Dedifferentiated amniotic fluid mesenchymal stem cell (primary cell): ENCODE measurements around the gene FCHSD2.
A peak's percentile ranks its signal among the peaks of the same experiment; 100 is the strongest.
"Not testable (repeated sequence)": the region's sequence is repeated elsewhere in the genome, so short reads cannot be mapped to it uniquely, and the experiment has no call there.

Experiments
- DNase-seq: peaks from one replicate; pipeline ENCODE4 v3.0.0-alpha.2; 2016; ENCODE audit errors: extremely low spot score

Gene FCHSD2

DNA sequence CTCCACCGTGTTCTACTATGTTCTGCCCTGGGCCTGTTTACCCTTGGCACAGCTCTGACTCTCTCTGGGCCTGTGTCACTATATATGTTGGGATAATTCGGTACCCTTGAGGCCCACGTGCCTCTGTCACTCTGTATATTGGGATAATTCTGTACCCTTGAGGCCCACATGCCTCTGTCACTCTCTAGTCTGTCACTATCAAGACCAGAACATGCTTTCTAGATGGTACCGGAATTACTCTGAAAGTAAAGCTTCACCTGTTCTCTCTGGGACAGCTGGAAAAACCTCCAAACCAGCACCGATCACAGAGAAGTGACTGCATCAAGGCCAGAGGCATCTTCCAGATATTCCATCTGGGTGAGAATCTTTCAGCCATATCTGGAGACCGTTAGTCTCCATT lies 9.3 kb upstream of the FCHSD2 start:
- no peak for DNase-seq

- DNase-seq: no peak
These were observed 7.0 kb upstream of the FCHSD2 start for GRCh38 chr11:73149105-73149504.

GRCh38 chr11:73147771-73148681 lies 5.9 kb upstream of the FCHSD2 start:
- DNase-seq: no peak

GRCh38 chr11:73145986-73146575 lies 4.0 kb upstream of the FCHSD2 start:
- DNase-seq: no peak

- no peak for DNase-seq
These were observed 1.2 kb upstream of the FCHSD2 start for GRCh38 chr11:73143126-73143838.

- DNase-seq: peak; percentile 51
These were observed 600 bp downstream of the FCHSD2 start for GRCh38 chr11:73141309-73142127.

DNA sequence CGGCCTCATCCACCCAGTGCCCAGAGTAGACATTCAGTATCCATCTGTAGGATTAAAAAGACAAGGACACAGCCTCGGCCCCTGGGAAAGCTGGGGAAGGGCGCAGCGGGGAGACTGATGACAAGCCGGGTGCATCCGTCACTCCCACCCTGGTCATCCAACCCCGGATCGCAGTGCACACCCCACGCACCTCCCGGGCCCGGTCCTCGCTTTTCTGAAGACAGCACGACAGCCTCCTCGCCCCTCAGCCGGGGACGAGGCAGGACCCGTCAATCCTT lies 1.1 kb downstream of the FCHSD2 start:
- DNase-seq: no peak

DNA sequence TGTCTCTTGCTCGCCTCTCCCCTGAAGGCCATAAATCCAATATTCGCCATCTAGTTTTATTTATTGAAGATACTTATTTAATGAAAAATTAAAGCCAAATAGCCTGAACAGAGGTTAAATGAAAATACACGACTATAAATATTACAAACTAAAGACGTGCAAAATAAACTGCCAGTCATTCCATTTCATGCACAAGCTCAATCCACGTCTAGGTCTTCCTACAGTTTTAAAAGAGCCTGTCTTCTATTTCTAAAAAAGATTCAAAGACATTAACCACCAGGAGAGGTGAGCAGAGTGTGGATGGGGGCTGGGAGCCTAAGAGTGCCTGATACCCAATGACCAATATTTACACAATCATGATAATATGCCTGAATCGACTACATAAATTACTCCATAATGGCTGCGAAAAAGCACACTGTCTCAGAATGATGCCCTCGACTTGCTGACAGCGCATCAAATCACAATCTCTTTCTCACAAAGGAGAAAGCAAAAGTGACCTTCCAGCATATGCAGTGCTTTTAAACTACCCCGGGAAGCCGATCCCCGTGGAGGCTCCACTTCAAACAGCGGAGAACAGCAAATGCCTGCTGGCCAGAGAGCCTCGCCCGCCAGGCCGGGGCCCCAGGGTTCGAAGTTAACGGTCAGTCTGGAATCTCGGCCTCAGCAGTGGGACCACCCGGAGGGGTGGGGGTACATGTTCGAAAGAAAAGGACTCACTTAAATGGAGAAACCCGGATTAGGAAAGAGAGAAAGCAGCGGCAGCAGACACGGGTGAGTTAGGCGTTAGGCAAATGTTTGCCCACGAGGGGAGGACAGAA lies 1.7 kb downstream of the FCHSD2 start:
- DNase-seq: peak; percentile 22

DNA sequence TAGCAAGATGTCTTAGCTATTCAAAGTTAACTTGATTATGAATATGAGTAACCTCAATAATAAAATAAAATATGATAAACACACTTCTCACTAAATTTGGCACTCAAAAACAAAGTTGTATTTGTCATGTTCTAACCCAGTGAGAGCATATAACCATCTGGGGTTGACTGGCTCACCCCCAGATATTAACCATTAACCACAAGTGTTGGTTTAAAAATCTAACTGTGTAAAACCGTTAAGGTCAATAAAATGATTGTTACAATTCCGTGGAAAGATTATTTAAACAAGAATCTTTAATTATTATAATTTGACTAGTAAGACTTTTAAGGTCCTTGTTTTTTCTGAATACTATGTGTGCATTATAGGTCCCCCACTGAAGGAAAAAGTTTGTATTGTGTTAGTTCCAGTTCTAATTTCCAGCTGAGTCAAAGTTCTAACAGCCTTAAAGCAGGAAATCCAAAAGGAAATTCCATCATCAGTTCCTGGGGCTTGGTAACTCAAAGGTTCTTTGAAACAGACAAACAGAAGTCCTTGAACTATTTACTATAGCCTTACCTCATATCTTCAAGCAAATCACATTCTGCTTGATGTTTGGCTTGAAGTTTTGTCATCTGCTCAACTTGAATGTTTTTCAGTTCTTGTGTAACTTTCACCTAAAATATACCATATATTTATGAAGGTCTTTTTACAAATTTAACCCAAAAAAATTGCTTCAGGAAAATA lies 2.5 kb downstream of the FCHSD2 start:
- DNase-seq: no peak

- no peak for DNase-seq
These were observed 4.2 kb downstream of the FCHSD2 start for GRCh38 chr11:73137944-73138274.

GRCh38 chr11:73137262-73137943 lies 4.7 kb downstream of the FCHSD2 start:
- no peak for DNase-seq

DNA sequence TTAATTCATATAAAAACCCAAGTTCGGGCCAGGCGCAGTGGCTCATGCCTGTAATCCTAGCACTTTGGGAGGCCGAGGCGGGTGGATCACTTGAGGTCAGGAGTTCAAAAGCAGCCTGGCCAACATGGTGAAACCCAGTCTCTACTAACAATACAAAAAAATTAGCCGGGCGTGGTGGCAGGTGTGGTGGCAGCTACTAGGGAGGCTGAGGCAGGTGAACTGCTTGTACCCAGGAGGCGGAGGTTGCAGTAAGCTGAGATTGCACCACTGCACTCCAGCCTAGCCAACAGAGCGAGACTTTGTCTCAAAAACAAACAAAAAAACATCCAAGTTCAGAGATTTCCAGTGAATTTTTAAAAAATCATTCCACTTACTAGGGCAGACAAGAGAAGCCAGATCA lies 5.4 kb downstream of the FCHSD2 start:
- not testable (repeated sequence) for DNase-seq

DNA sequence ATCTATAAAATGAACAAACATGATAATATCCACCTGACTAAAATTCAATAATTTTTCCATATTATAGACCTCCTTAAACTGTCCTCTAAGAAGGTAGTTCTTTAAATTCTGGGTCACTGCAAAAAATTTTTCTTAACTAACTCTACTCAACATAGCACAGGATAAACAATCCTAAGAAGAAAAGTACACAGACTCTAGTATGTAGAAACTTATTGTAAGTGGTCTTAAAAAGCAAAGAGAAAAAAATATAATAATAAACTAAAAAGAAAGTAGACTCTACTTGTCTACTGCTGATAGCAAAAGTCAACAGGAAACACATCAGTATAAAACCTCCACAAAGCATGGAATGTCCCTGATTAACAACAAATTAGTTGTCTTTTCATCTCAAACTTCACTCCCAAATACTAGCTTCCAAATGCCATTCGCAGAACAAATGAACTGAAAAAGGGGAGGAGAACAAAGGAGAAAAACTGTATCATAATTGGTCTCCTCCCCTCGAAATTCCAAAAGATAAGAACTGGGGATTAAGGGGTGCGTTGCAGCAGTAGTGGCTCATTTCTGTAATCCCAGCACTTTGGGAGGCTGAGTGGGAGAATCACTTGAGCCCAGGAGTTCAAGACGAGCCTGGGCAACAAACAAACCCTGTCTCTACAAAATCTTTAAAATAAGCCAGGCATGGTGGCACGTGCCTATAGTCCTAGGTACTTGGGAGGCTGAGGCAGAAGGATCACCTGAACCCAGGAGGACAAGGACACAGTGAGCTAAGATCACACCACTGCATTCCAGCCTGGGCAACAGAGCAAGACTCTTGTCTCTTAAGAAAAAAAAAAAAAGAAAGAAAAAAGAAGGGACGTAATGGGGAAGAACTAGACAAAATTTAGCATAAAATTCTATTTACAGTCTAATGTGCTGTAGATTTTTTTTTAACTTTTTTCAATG lies 6.5 kb downstream of the FCHSD2 start:
- no peak for DNase-seq

- not testable (repeated sequence) for DNase-seq
These were observed 9.8 kb downstream of the FCHSD2 start for GRCh38 chr11:73132349-73132748.

GRCh38 chr11:73130181-73130580 lies 11.9 kb downstream of the FCHSD2 start:
- no peak for DNase-seq

- DNase-seq: no peak
These were observed 12.9 kb downstream of the FCHSD2 start for GRCh38 chr11:73129198-73129597.

GRCh38 chr11:73126804-73127480 lies 15.2 kb downstream of the FCHSD2 start:
- DNase-seq: no peak

- no peak for DNase-seq
These were observed 17.3 kb downstream of the FCHSD2 start for GRCh38 chr11:73124800-73125199.
